NCI-H1092 treated with DMSO at 0.1 percent for 48 hours (cell line): ENCODE results near the gene KCMF1.
"Not testable (repeated sequence)": the region's sequence is repeated elsewhere in the genome, so short reads cannot be mapped to it uniquely, and the experiment has no call there.

Source experiments
- DNase-seq: peaks from one replicate; lab custom pipeline; 2025; lab: John Stamatoyannopoulos, UW

KCMF1 gene

DNA sequence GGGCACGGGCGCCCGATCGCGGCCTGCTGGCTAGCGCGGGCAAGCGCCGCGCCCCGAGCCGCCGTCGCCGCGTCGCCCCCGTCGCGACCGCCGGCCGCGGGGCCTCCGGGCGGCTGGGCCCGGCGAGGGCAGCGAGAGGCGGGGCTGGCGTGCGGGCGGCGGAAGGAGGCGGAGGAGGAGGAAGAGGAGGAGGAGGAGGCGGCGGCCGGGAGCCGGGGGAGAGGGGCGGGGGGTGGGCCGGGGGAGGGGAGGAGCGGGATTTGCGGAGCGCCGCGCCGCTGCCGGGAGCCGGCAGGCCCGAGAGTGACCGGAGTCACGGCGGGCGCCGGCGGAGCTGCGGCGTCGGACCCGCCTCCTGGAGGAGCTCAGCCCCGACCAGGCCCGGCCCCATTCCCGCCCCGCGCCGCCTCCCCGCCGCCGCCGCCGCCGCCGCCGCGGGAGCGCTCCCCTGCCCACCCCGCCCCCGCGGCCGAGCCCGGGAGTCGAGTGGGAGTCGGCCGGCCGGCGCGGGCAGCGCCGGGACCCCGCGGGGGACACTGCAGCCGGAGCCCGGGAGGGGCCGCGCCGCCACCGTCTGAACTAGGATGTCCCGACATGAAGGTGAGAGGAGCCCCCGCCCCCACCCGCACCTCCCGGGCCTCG, at the start of gene KCMF1:
KCMF1 (plus strand) TSS at position 294 of the 642 bp plus-strand sequence; CDS start at position 585, 291 bp downstream.
- DNase-seq: peak; percentile 53

GRCh38 chr2:84923009-84923408, 48.0 kb upstream of the KCMF1 start:
- DNase-seq: no peak

DNA sequence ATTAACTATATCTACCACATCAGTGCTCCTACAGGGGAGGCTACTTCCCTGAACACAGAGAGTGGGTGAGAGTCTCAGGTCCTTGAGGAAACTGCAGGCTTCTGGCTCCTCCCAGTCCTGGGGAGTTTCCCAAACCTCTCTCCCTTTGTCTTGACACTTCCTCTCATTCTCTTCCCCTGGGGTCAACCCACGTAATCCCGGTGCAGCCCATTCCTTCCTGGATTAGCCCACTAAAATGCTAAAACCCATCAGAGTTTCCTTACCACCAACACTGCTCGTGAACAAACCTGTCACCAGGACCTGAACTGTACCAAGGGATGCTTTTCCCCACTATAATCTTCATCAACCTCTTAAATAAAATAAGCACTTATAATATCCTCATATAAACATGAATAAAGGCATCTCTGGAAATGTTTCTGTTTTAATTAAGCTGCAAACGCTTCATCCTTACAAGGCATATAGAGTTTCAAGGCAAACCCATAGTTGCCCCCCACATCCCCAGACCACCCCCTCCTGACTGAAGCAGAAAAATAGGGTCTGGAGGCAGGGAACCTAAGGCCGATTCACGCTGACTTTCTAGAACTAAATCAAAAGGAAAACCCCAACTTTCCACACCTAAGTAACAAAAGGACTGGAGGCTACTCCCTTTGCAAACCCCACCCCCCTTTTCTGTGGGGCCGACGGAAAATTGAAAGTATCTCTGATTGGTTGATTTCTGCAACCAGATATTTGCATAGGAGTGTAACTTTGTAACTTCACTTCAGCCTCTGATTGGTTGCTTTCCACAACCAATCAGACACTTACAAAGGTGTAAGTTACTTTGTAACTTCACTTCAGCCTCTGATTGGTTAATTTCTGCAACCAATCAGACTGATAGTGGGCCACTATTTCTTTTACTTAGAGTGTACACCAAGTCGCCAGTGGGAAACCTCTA, 46.5 kb upstream of the KCMF1 start:
- DNase-seq: no peak

- no peak for DNase-seq
Measured at GRCh38 chr2:84925336-84925723, 45.6 kb upstream of the KCMF1 start.

- peak; percentile 81 for DNase-seq
Measured at GRCh38 chr2:84925724-84926376, 45.1 kb upstream of the KCMF1 start.

DNA sequence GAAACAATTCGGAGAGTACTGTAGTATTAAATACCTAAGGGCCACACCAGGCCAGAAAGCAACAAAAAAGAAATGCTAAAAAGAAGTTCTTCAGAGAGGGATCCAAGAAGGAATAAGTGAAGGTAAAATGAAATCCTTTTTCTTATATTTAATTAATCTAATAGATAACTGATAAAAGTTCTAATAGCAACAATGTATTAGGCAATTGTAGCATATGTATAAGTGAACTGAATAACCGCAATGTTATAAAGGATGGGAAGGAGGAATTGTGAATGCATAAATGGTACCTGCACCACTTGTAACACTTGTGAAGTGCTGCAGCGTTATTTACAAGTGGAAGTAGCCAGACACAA, 43.7 kb upstream of the KCMF1 start:
- DNase-seq: no peak

- no peak for DNase-seq
Measured at GRCh38 chr2:84931384-84931821, 39.6 kb upstream of the KCMF1 start.

GRCh38 chr2:84938194-84938879, 32.6 kb upstream of the KCMF1 start:
- DNase-seq: no peak

DNA sequence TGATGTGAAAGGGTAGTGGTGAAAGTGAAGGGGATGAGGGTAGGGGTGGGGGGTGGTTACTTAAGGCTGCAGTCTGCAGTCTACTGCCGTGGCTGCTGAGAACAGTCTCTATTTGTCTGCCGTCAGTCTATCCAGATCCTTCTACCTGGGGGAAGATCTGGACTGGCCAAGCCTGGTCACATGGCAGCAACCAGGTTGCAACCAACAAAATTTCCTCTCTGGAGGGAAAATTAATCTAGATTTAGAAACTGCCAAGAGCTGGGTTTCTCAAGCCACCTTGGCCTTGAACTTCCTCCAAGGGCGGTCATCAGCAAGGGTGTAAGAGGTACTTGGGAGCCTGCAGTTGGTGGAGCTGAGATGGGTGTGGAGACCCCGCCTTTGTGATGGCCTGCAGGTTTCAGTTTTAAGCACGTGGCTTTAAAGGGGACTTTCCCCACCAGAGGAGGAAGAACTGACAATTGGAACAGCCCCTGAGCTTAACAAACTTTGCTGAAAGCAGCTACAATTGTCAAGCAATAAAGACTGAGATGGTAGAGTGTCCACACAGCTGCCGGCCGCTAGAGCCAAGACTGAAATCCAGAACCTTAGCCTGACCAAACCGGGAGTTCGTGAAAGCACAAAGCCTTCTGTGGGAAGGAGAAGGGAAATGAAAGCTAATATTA, 31.4 kb upstream of the KCMF1 start:
- no peak for DNase-seq

DNA sequence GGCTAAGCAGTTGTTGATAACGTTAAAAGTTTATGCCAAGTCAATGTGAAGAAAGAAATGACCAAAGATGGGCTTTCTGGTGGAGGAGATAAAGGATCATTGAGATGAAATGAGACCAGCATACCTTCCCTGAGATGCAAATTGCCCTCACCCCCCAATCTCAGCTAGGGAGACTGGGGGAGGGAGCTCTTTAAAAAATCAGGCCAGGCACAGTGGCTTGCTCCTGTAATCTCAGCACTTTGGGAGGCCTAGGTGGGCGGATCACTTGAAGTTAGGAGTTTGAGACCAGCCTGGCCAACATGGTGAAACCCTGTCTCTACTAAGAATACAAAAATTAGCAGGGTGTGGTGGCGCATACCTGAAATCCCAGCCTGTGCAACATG, 30.9 kb upstream of the KCMF1 start:
- no peak for DNase-seq

DNA sequence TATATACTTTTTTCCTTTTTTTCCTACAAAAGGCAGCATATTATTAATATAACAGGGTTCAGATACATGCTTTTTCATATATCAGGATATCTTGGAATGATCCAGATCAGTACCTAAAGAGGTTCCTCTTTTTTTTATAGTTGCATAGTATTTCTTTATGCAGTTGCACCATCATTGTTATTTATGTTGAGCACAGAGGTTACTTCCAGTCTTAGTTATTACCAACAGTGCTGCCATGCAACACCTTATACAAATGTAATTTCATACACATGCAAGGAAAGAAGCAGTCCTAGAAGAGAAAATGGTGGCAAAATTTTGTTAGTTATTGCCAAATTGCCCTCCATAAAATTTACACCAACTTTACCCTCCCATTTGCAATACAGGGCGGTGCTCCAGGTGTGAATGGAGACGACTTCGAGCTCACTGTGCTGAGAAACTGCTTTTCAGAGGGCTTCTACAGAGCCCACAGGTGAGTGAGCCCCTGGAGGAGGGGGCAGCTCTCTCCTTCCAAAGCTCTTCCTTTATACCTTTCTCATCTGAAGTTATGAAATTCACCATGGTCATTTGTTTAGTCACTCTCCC, 30.0 kb upstream of the KCMF1 start:
- no peak for DNase-seq

DNA sequence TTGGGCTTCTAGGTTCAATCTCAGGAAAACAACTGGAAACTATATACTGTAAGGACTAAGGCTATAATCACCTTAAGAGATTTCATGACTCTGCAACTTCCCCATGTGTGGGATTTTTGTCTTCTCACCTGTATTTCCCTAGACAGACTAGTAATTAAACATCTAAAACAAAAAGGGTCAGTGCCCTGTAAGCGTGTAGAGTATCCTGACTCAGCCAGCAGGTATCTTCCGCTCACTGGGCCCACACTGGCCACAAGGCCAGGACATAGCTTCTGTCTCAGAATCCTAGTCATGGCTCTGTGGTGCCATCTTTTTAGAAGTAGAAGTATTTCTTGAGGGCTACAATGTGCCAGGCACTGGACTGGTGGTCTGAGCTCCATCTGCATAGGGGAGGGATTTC, 28.8 kb upstream of the KCMF1 start:
- no peak for DNase-seq

GRCh38 chr2:84942964-84943421, 28.0 kb upstream of the KCMF1 start:
- no peak for DNase-seq

DNA sequence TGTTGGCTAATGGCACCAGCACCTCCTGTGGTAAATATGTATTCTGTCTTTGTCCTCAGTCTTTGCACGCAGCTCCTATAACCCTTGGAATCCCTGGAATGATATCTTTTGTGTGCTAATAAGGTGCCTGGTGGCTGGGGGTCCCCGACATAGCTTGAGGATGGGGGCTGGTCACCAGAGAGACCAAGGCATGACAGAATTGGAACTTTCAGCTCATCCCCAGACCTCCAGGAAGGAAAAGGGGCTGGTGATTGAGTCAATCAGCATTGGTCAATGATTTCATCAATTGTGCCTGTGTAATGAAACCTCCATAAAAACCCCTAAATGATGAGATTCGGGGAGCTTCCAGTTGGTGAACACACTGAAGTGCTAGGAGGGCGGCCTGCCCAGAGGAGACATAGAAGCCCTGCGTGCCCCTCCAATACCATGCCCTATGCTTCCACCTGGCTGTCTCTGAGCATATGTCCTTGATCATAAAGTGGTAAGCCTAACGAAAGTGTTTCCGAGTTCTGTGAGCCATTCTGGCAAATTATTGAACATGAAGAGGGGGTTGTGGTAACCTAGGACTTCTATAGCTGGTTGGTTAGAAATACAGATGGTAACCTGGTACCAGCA, 26.6 kb upstream of the KCMF1 start:
- no peak for DNase-seq

DNA sequence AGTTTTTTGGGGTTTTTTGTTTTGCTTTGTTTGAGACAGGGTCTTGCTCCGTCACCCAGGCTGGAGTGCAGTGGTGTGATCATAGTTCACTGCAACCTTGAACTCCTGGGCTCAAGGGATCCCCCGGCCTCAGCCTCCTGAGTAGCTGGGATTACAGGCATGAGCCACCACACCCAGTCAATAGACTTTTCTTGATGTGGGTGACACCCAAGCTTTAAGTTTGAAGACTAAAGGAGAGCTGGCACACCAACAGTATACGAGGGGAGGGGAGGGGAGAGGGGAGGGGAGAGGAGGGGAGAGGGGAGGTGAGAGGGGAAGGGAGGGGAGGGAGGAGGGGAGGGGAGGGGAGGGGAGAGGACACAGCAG, 25.1 kb upstream of the KCMF1 start:
- DNase-seq: not testable (repeated sequence)

DNA sequence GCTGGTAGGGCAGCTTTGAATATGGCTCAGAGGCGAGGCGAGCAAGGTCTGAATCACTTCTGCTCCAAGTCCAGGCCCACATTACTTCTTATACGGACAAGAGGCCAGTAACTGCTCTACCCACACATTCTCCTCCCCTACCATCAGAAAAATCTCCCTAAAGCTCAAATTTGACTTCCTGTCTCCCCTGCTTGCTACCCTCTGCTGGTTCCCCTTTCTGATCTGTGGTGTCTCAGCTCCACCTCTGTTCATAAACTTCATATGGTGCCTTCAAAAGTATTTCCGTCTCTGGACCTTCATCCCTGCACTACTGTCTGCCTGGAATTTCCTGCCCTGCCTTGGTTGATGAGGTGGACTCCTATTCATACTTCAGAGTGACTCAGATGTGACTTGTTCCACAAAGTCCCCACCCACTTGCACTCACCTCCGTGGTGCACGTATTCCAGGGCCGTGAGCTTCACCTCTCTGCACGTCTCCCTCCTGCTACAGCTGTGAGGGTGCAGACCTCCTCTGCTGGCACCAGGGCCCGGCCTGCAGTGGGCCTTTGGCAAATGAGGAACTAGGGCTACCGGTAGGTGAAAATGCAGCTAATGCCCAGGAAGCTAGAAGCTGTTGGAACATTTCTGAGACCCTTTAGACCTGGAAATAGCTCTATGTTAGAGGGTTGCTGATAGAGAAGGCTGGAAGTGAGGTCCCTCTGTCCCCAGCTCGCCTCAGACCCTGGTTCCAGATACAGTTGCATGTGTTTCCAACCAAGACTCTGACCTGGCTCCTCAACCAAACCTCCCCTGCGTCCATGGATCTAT, 24.6 kb upstream of the KCMF1 start:
- DNase-seq: no peak

- DNase-seq: no peak
Measured at GRCh38 chr2:84947010-84947593, 23.9 kb upstream of the KCMF1 start.

- no peak for DNase-seq
Measured at GRCh38 chr2:84953535-84953934, 17.4 kb upstream of the KCMF1 start.

- DNase-seq: no peak
Measured at GRCh38 chr2:84954329-84954728, 16.6 kb upstream of the KCMF1 start.
